ENCODE results near the gene TRIM7.

DNA sequence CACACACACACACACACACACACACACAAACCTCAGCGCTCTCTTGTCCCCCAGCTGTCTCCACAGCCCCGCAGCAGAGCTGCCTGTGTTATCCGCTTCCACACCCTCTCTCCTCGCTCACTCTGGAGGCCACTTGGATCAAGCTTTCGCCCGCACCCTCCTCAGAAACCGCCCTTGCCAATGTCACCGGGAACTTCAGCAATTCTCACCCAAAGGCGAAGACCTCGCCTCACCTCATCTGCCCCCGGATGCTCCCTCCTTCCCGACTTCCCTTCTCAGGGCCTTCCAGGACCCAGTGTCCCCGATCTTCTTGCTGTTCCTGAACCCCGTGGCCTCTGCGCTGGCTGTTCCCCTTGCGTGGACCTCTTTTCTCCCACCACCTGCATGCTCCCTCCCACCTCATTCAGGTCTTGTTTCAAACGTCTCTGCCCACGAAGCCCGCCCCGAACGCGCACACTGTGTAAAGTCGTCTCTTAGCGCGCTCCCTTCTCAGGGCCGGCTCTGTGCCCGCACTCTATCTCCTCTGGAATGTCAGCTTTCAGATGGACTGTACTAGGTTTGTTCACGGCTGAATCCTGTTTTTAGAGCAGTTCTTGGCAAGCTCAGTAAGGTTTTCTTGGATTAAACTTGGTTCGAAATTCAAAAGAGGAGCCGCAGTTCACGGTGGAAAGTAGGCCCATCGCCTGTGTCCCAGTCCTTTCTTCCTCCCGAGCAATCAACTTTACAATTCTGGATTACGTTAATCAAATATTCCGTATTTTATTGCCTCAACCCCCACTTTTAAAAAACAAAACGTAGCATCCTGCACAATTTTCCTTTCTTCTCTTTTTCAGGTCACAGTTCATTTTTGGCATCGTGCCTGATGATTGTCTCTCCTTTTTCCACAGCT is 1.0 kb upstream of the TRIM7 start:
- TF ChIP-seq CTCF (conservative IDR thresholded peaks at IDR 0.05): no peak
- no peak for TF ChIP-seq ZFX (IDR thresholded peaks at IDR 0.05)

Data from C4-2B (cell line).